HCT116 (cell line): ENCODE data around the gene NEMP1. TPM values are rescaled to one million over a fixed set of nuclear protein-coding genes. Genes with fewer than 3 reads are reported as not detected.

Experiments
- ATAC-seq: fragments of 200-7000 bp; cut with Tn5 transposase; 2 replicates; pipeline ENCODE4 v1.9.1; 2020; ENCODE audit warnings: mild to moderate bottlenecking, moderate library complexity
- BruUV-seq: library from RNA; stranded (reverse); fragments of 400-500 nt; replicated peaks from 2 replicates; lab custom pipeline; 2021; lab: Mats Ljungman, UMichigan
- CTCF ChIA-PET: fragments of 300-600 bp; sonication (Branson Sonifier 250); formaldehyde crosslinking; loops from one replicate; lab custom pipeline; 2021; ENCODE audit warnings: antibody characterized with exemption; lab: Charles Lee
- POLR2A ChIA-PET: fragments of 300-600, 350-600 bp; sonication (Branson Sonifier 250); formaldehyde crosslinking; loops from one replicate; lab custom pipeline; 2021; ENCODE audit warnings: antibody characterized with exemption; lab: Charles Lee
- RAD21 ChIA-PET, 2 experiments: fragments of 300-600 bp; sonication (Branson Sonifier 250); formaldehyde crosslinking; loops; one replicate each; lab custom pipeline; 2023; ENCODE audit warnings: low total read pairs in 2 of 2; ENCODE audit not compliant: uncharacterized antibody in 2 of 2, unreplicated experiment in 2 of 2, low non-redundant PET in 1 of 2; lab: Charles Lee
- DNase-seq: peaks from one replicate; pipeline ENCODE4 v3.0.0-alpha.2; 2010; ENCODE audit warnings: low read depth, low spot score
- H2AFZ ChIP-seq: fragments of 200-600 bp; shearing (Covaris generic), sonication (generic); 2 replicates; pipeline ENCODE4 v1.6.1; 2017; ENCODE audit warnings: low read depth, mixed run types, mixed read lengths, antibody characterized with exemption, low read length; ENCODE audit not compliant: poor library complexity, severe bottlenecking
- H3K27ac ChIP-seq: 2 replicates; pipeline ENCODE4 v1.5.1; 2012; ENCODE audit warnings: low read depth, low read length
- H3K27me3 ChIP-seq: fragments of 200-600 bp; sonication (generic); 2 replicates; pipeline ENCODE4 v1.6.1; 2016; ENCODE audit warnings: mixed run types, low read length, mixed read lengths; ENCODE audit not compliant: insufficient read depth
- H3K36me3 ChIP-seq, 2 experiments: fragments of 200-500 bp in 1 of 2; fragments of 200-600 bp in 1 of 2; sonication (Bioruptor generic) in 1 of 2; sonication (generic) in 1 of 2; 2 replicates each; pipeline versions ENCODE4 v1.5.1 to v1.6.1; 2014 to 2016; ENCODE audit warnings: low read length in 2 of 2, inconsistent platforms in 1 of 2, mixed read lengths in 1 of 2, mixed run types in 1 of 2; ENCODE audit not compliant: insufficient read depth in 2 of 2, control insufficient read depth in 1 of 2
- H3K4me1 ChIP-seq, 2 experiments: fragments of 200-600 bp in 1 of 2; sonication (generic) in 1 of 2; 2 replicates each; pipeline versions ENCODE4 v1.5.1 to v1.6.1; 2012 to 2017; ENCODE audit warnings: low read length in 2 of 2, inconsistent platforms in 1 of 2, mild to moderate bottlenecking in 1 of 2, mixed read lengths in 1 of 2, mixed run types in 1 of 2, moderate library complexity in 1 of 2; ENCODE audit not compliant: insufficient read depth in 2 of 2, control insufficient read depth in 1 of 2
- H3K4me2 ChIP-seq: fragments of 200-600 bp; sonication (generic); 2 replicates; pipeline ENCODE4 v1.6.1; 2017; ENCODE audit warnings: mixed run types, low read length, mixed read lengths
- H3K4me3 ChIP-seq, 2 experiments: fragments of 200-600 bp in 1 of 2; sonication (generic) in 1 of 2; replicated peaks in 1 of 2; 2 replicates each; pipeline ENCODE4 v1.5.1; 2011 to 2016; ENCODE audit warnings: low read length in 2 of 2, control low read depth in 1 of 2, low read depth in 1 of 2, mild to moderate bottlenecking in 1 of 2, mixed read lengths in 1 of 2, mixed run types in 1 of 2
- H3K79me2 ChIP-seq: fragments of 200-600 bp; sonication (generic); 2 replicates; pipeline ENCODE4 v1.6.1; 2017; ENCODE audit warnings: mild to moderate bottlenecking, mixed run types, low read length, moderate library complexity, mixed read lengths; ENCODE audit not compliant: insufficient read depth
- H3K9ac ChIP-seq: fragments of 200-600 bp; sonication (generic); 2 replicates; pipeline ENCODE4 v1.6.1; 2016; ENCODE audit warnings: low read length, mixed read lengths
- H3K9me2 ChIP-seq: fragments of 200-600 bp; sonication (generic), shearing (Covaris generic); 2 replicates; pipeline ENCODE4 v1.6.1; 2017; ENCODE audit warnings: mixed run types, mild to moderate bottlenecking, moderate library complexity; ENCODE audit not compliant: insufficient read depth
- H3K9me3 ChIP-seq, 2 experiments: fragments of 200-500 bp in 1 of 2; fragments of 200-600 bp in 1 of 2; sonication (Bioruptor generic) in 1 of 2; sonication (generic) in 1 of 2; 2 replicates each; pipeline ENCODE4 v1.6.1; 2014 to 2017; ENCODE audit warnings: low read length in 2 of 2, mixed read lengths in 2 of 2, inconsistent platforms in 1 of 2, low read depth in 1 of 2, mild to moderate bottlenecking in 1 of 2, mixed run types in 1 of 2, moderate library complexity in 1 of 2; ENCODE audit not compliant: control insufficient read depth in 1 of 2, insufficient read depth in 1 of 2
- H4K20me1 ChIP-seq: fragments of 200-600 bp; sonication (generic), shearing (Covaris generic); 2 replicates; pipeline ENCODE4 v1.6.1; 2017; ENCODE audit warnings: mixed run types, mild to moderate bottlenecking, moderate library complexity; ENCODE audit not compliant: insufficient read depth
- CBX3 ChIP-seq: IDR thresholded peaks from 2 replicates; pipeline ENCODE4 v1.6.1; 2012; ENCODE audit warnings: low read depth
- CTCF ChIP-seq, 3 experiments: fragments of 200-600 bp in 1 of 3; sonication (generic) in 1 of 3; IDR thresholded peaks in 2 of 3; conservative IDR thresholded peaks in 1 of 3; 2 replicates each; pipeline ENCODE4 v1.5.1; 2012 to 2017; ENCODE audit warnings: low read depth in 2 of 3, low read length in 2 of 3, antibody characterized with exemption in 1 of 3, borderline replicate concordance in 1 of 3, control low read depth in 1 of 3, mild to moderate bottlenecking in 1 of 3, mixed read lengths in 1 of 3, mixed run types in 1 of 3, moderate library complexity in 1 of 3; ENCODE audit not compliant: insufficient read depth in 1 of 3
- EGR1 ChIP-seq: IDR thresholded peaks from 2 replicates; pipeline ENCODE4 v1.6.1; 2012; ENCODE audit warnings: low read depth
- MAX ChIP-seq: IDR thresholded peaks from 2 replicates; pipeline ENCODE4 v1.6.1; 2012
- POLR2AphosphoS5 ChIP-seq: IDR thresholded peaks from 2 replicates; pipeline ENCODE4 v1.6.1; 2011; ENCODE audit warnings: mild to moderate bottlenecking, low read depth, low read length, moderate library complexity
- REST ChIP-seq: IDR thresholded peaks from 2 replicates; pipeline ENCODE4 v1.6.1; 2012; ENCODE audit warnings: low read depth
- YY1 ChIP-seq: IDR thresholded peaks from 2 replicates; pipeline ENCODE4 v1.6.1; 2011; ENCODE audit warnings: low read length, low read depth, moderate library complexity, mild to moderate bottlenecking; ENCODE audit not compliant: insufficient replicate concordance; ENCODE audit errors: extremely low read depth
- intact Hi-C: fragments of 100-400 bp; cut with micrococcal nuclease; formaldehyde crosslinking; loops from 2 replicates; pipeline ENCODE4 v1.10.0; 2022
- total RNA-seq: library from RNA; stranded (reverse); gene quantifications from one replicate; pipeline ENCODE4 v1.2.1, GENCODE V29; 2021; ENCODE audit not compliant: unreplicated experiment

The NEMP1 gene
- total RNA-seq, 1 experiment from 2014 or later: 35.2 TPM

GRCh38 chr12:57127101-57127725, 48.6 kb upstream of the NEMP1 start:
- no peaks in the 10 kb centered on the region for H3K36me3 ChIP-seq
- H2AFZ ChIP-seq: peak overlapping the region; percentile 38
- POLR2A ChIA-PET: interaction anchor here (0.8 to 1.9 kb wide), 7 partner anchors 9 to 439 kb away, joined by 3 to 20 read pairs (median 4); partner anchors contain the start of genes PTGES3 and STAT6
- CTCF ChIA-PET: interaction anchor here (0.9 to 5.8 kb wide), 7 partner anchors 9 to 116 kb away, joined by 3 to 44 read pairs (median 13); partner anchors contain the start of gene STAT6
- peak; percentile 68 for DNase-seq
- H3K79me2 ChIP-seq: no peaks in the 10 kb centered on the region
- peaks cover 9 to 32% of the 10 kb centered on the region in 2 experiments for H3K4me1 ChIP-seq
- peak overlapping the region; percentile 74 to 80 for H3K4me3 ChIP-seq
- H3K9ac ChIP-seq: peak overlapping the region; percentile 79
- peak overlapping the region; percentile 79 for H3K27ac ChIP-seq
- BruUV-seq: TSS peak; percentile 77
- RAD21 ChIA-PET: interaction anchor here (1.1 to 1.5 kb wide), 4 partner anchors 16 to 58 kb away, joined by 3 to 9 read pairs (median 4); partner anchors contain the start of gene STAT6 (in 1 of the 2)
- H3K9me3 ChIP-seq: peaks cover 6 to 7% of the 10 kb centered on the region in 2 experiments; a peak in 1 of 4 replicates
- H3K9me2 ChIP-seq: no peaks in the 10 kb centered on the region
- H3K4me2 ChIP-seq: peak overlapping the region; percentile 99
- ATAC-seq: peak; percentile 68
- intact Hi-C loops: loop anchor here (10.0 kb wide), 1 partner anchor 118 kb away; no protein-coding TSS in a partner anchor
- no peaks in the 10 kb centered on the region for H3K27me3 ChIP-seq
- no peaks in the 10 kb centered on the region for H4K20me1 ChIP-seq
- TF ChIP-seq YY1 (peak; percentile 27), CBX3 (no peak), MAX (peak; percentile 80; the same call in 1 of the 2 replicates), POLR2AphosphoS5 (peak; percentile 83), CTCF (IDR thresholded peaks at IDR 0.05 in 2 of 3, conservative IDR thresholded peaks at IDR 0.05 in 1 of 3; ENCODE audit: borderline replicate concordance in 1 of 3, insufficient read depth in 1 of 3, low read depth in 2 of 3, low read length in 2 of 3) (peak; percentile 24 to 51 (median 38); a peak in 3 of 6 replicates), REST (no peak), EGR1 (no peak)
